ENCODE results near the gene ZBED4.

- TF ChIP-seq CTCF (CRISPR knock-in tag; IDR thresholded peaks at IDR 0.05) (no peak), USF2 (IDR thresholded peaks at IDR 0.05; ENCODE audit: low read depth, low read length) (no peak), USF2 (CRISPR knock-in tag; IDR thresholded peaks at IDR 0.05; ENCODE audit: borderline replicate concordance) (no peak), POLR2A (IDR thresholded peaks at IDR 0.05; ENCODE audit: insufficient read depth in 1 of 2, low read depth in 2 of 2, low read length in 2 of 2) (no peak), SALL2 (CRISPR knock-in tag; IDR thresholded peaks at IDR 0.05) (no peak), ZNF784 (CRISPR knock-in tag; IDR thresholded peaks at IDR 0.05; ENCODE audit: borderline replicate concordance) (no peak), RFX1 (IDR thresholded peaks at IDR 0.05) (no peak), TARDBP (CRISPR knock-in tag; IDR thresholded peaks at IDR 0.05) (no peak), ZNF10 (CRISPR knock-in tag; IDR thresholded peaks at IDR 0.05; ENCODE audit: borderline replicate concordance, low read depth) (no peak), RAD21 (CRISPR knock-in tag; IDR thresholded peaks at IDR 0.05) (no peak), MTA1 (CRISPR knock-in tag; IDR thresholded peaks at IDR 0.05; ENCODE audit: borderline replicate concordance) (no peak)
Measured at GRCh38 chr22:49904040-49904369, 50.4 kb downstream of the ZBED4 start.

Measured in HepG2 (cell line).